Endothelial cell of umbilical vein (primary cell): Measurements from ENCODE around the gene RILPL2. TPM values are rescaled to one million over a fixed set of nuclear protein-coding genes. Genes with fewer than 3 reads are reported as not detected.

Experiments
- BruUV-seq: library from RNA; stranded (reverse); fragments of 400-500 nt; replicated peaks from 2 replicates; lab custom pipeline; 2021; lab: Mats Ljungman, UMichigan
- CTCF ChIA-PET: fragments of 300-600, 350-600 bp; sonication (Branson Sonifier 250); formaldehyde crosslinking; loops from one replicate; lab custom pipeline; 2021; ENCODE audit warnings: antibody characterized with exemption, inconsistent platforms; lab: Charles Lee
- POLR2A ChIA-PET: fragments of 300-600, 350-600 bp; sonication (Branson Sonifier 250); formaldehyde crosslinking; loops from one replicate; lab custom pipeline; 2021; ENCODE audit warnings: antibody characterized with exemption, inconsistent platforms; lab: Charles Lee
- DNase-seq: peaks from one replicate; pipeline ENCODE4 v3.0.0-alpha.2; 2011; ENCODE audit warnings: low read depth, low spot score
- FAIRE-seq: peaks from 2 replicates; lab custom pipeline; 2011; peaks lifted over from hg19 to GRCh38; lab: Jason Lieb, UNC
- H2AFZ ChIP-seq: 2 replicates; pipeline ENCODE4 v1.6.0; 2012; ENCODE audit warnings: low read depth, low read length, control low read depth, inconsistent platforms
- H3K27ac ChIP-seq: 2 replicates; pipeline ENCODE4 v1.5.1; 2011; ENCODE audit warnings: low read depth, mild to moderate bottlenecking, control low read depth, low read length, moderate library complexity; ENCODE audit not compliant: insufficient read depth
- H3K27me3 ChIP-seq, 2 experiments: 2 replicates each; pipeline versions ENCODE4 v1.6.0 to v1.6.1; 2011; ENCODE audit warnings: low read length in 2 of 2, mixed read lengths in 1 of 2; ENCODE audit not compliant: control insufficient read depth in 2 of 2, insufficient read depth in 2 of 2
- H3K36me3 ChIP-seq, 2 experiments: 2 replicates in 1 of 2; 3 replicates in 1 of 2; pipeline ENCODE4 v1.5.1; 2011; ENCODE audit warnings: low read length in 2 of 2, mild to moderate bottlenecking in 1 of 2, moderate library complexity in 1 of 2; ENCODE audit not compliant: control insufficient read depth in 2 of 2, insufficient read depth in 2 of 2; ENCODE audit errors: extremely low read depth in 1 of 2
- H3K4me1 ChIP-seq: 3 replicates; pipeline ENCODE4 v1.5.1; 2011; ENCODE audit warnings: mild to moderate bottlenecking, low read length; ENCODE audit not compliant: control insufficient read depth, insufficient read depth; ENCODE audit errors: extremely low read depth
- H3K4me2 ChIP-seq: 2 replicates; pipeline ENCODE4 v1.6.1; 2011; ENCODE audit warnings: low read length, control low read depth, mixed read lengths; ENCODE audit not compliant: insufficient read depth
- H3K4me3 ChIP-seq, 3 experiments: fragments of 200-600 bp in 1 of 3; sonication (generic), shearing (Covaris generic) in 1 of 3; replicated peaks in 1 of 3; 2 replicates each; pipeline ENCODE4 v1.5.1; 2011 to 2016; ENCODE audit warnings: control low read depth in 3 of 3, low read length in 3 of 3, mild to moderate bottlenecking in 2 of 3, inconsistent platforms in 1 of 3, low read depth in 1 of 3, moderate library complexity in 1 of 3; ENCODE audit not compliant: insufficient read depth in 1 of 3
- H3K79me2 ChIP-seq: 2 replicates; pipeline ENCODE4 v1.6.0; 2012; ENCODE audit warnings: low read length, inconsistent platforms; ENCODE audit not compliant: control insufficient read depth, insufficient read depth
- H3K9ac ChIP-seq: replicated peaks from 2 replicates; pipeline ENCODE3; 2011; ENCODE audit warnings: low read length, control low read depth; ENCODE audit not compliant: insufficient read depth; ENCODE audit errors: extremely low read depth
- H3K9me1 ChIP-seq: replicated peaks from 3 replicates; pipeline ENCODE4 v1.6.0; 2011; ENCODE audit warnings: mild to moderate bottlenecking, low read length; ENCODE audit not compliant: control insufficient read depth, insufficient read depth; ENCODE audit errors: extremely low read depth
- H3K9me3 ChIP-seq: replicated peaks from 2 replicates; pipeline ENCODE4 v1.5.1; 2012; ENCODE audit warnings: low read length, inconsistent platforms; ENCODE audit not compliant: control insufficient read depth, insufficient read depth
- H4K20me1 ChIP-seq: replicated peaks from 2 replicates; pipeline ENCODE3; 2011; ENCODE audit warnings: mild to moderate bottlenecking, low read length; ENCODE audit not compliant: control insufficient read depth, insufficient read depth; ENCODE audit errors: extremely low read depth
- CTCF ChIP-seq, 2 donors: IDR thresholded peaks; 1 replicate in 1 of 2; 2 replicates in 1 of 2; pipeline ENCODE4 v1.5.1; 2011; ENCODE audit warnings: low read length in 2 of 2, mild to moderate bottlenecking in 2 of 2, moderate library complexity in 2 of 2, control low read depth in 1 of 2, inconsistent platforms in 1 of 2, low read depth in 1 of 2; ENCODE audit not compliant: insufficient read depth in 1 of 2; ENCODE audit errors: extremely low read depth in 1 of 2
- EZH2 ChIP-seq: IDR thresholded peaks from 2 replicates; pipeline ENCODE4 v1.6.1; 2012; ENCODE audit warnings: borderline replicate concordance, low read depth, mild to moderate bottlenecking, moderate library complexity, low read length, inconsistent platforms; ENCODE audit not compliant: severe bottlenecking
- FOS ChIP-seq: IDR thresholded peaks from 2 replicates; pipeline ENCODE4 v1.6.1; 2011; ENCODE audit warnings: mild to moderate bottlenecking, low read length, moderate library complexity, borderline replicate concordance; ENCODE audit not compliant: insufficient read depth
- JUN ChIP-seq: IDR thresholded peaks from 2 replicates; pipeline ENCODE4 v1.6.1; 2011; ENCODE audit warnings: borderline replicate concordance, low read depth; ENCODE audit not compliant: insufficient read length, insufficient read depth
- MAX ChIP-seq: IDR thresholded peaks from 2 replicates; pipeline ENCODE4 v1.6.1; 2011; ENCODE audit not compliant: insufficient read depth, insufficient read length
- MYC ChIP-seq: IDR thresholded peaks from one replicate; pipeline ENCODE4 v1.6.1; 2011; ENCODE audit warnings: mild to moderate bottlenecking, low read depth, low read length
- POLR2A ChIP-seq: IDR thresholded peaks from 2 replicates; pipeline ENCODE4 v1.6.1; 2012; ENCODE audit warnings: low read depth, mild to moderate bottlenecking, control low read depth, low read length
- POLR2AphosphoS5 ChIP-seq: IDR thresholded peaks from 2 replicates; pipeline ENCODE4 v1.6.1; 2012; ENCODE audit warnings: low read depth, mild to moderate bottlenecking, control low read depth, low read length, moderate library complexity; ENCODE audit not compliant: insufficient read depth
- dilution Hi-C: fragments of 300-500 bp; cut with MboI; formaldehyde crosslinking; loops from one replicate; pipeline ENCODE4 v1.15.0; 2019; ENCODE audit warnings: low sequenced_read_pairs; ENCODE audit not compliant: extremely low pct_ligation_motif_present
- intact Hi-C: fragments of 100-400 bp; cut with micrococcal nuclease; formaldehyde crosslinking; loops from one replicate; pipeline ENCODE4 v1.10.0; 2022
- polyA plus RNA-seq, 4 experiments: library from polyadenylated mRNA; depleted of rRNA in 3 of 4; stranded (reverse) in 3 of 4; unstranded in 1 of 4; fragments of >200 nt; gene quantifications; 2 replicates each; pipeline versions ENCODE4 v1.2.1 to v1.2.3, GENCODE V29; 2011 to 2012; ENCODE audit warnings: missing spikeins in 1 of 4
- total RNA-seq: library from RNA; stranded (reverse); gene quantifications from 2 replicates; pipeline ENCODE4 v1.2.3, GENCODE V29; 2021

RILPL2 gene
- total and polyA plus RNA-seq, 2 donors (not counting 3 experiments of a cell fraction or from before 2014, with no cell fraction given), result 3.3 to 4.6 TPM

GRCh38 chr12:123398550-123399254, 37.8 kb downstream of the RILPL2 start:
- H3K9me1 ChIP-seq, result no peaks in the 10 kb centered on the region
- no peaks in the 10 kb centered on the region for H3K9me3 ChIP-seq
- dilution Hi-C loops (loop anchor here (10.0 kb wide), 1 partner anchor 226 kb away; no protein-coding TSS in a partner anchor), intact Hi-C loops (loop anchor here (2.0 kb wide), 1 partner anchor 184 kb away; no protein-coding TSS in a partner anchor)
- H3K27me3 ChIP-seq, result no peaks in the 10 kb centered on the region
- FAIRE-seq (peak; percentile 94), DNase-seq (peak; percentile 87)
- peaks cover 11% of the 10 kb centered on the region for H3K4me1 ChIP-seq
- ChIA-PET CTCF (interaction anchor here (0.6 to 1.2 kb wide), 5 partner anchors 8 to 183 kb away, joined by 3 to 4 read pairs (median 4); partner anchors contain the start of gene SBNO1), POLR2A (interaction anchor here (0.6 to 0.7 kb wide), 2 partner anchors 15 to 127 kb away, joined by 3 read pairs; partner anchors contain the start of gene KMT5A)
- H3K4me2 ChIP-seq, result no peak overlapping the region
- H3K9ac ChIP-seq, result no peak overlapping the region
- H3K4me3 ChIP-seq, result no peak overlapping the region
- BruUV-seq, result no TSS peak
- H3K79me2 ChIP-seq, result peaks cover 81% of the 10 kb centered on the region
- peaks cover 25 to 39% of the 10 kb centered on the region in 2 experiments for H3K36me3 ChIP-seq
- H3K27ac ChIP-seq, result peak overlapping the region; percentile 14
- H2AFZ ChIP-seq, result no peak overlapping the region
- TF ChIP-seq POLR2AphosphoS5 (peak; percentile 48), MAX (no peak), POLR2A (peak; percentile 17), CTCF (IDR thresholded peaks at IDR 0.05; ENCODE audit: extremely low read depth in 1 of 2, insufficient read depth in 1 of 2, low read depth in 1 of 2, low read length in 2 of 2) (no peak), JUN (no peak), FOS (no peak), MYC (peak; percentile 41), EZH2 (no peak)
- no peaks in the 10 kb centered on the region for H4K20me1 ChIP-seq
